Stimulated activated CD8-positive, alpha-beta memory T cell treated with anti-CD3 and anti-CD28 coated beads, Interleukin-2, amount 100 ng/mL, for 1 hour (primary cell): ENCODE measurements around the gene NXPE3.
"Not testable (repeated sequence)": the region's sequence is repeated elsewhere in the genome, so short reads cannot be mapped to it uniquely, and the experiment has no call there.

Experiments used
- DNase-seq, 2 donors: peaks; one replicate each; pipeline ENCODE4 v3.0.0-alpha.2; 2020; ENCODE audit warnings: low read depth in 2 of 2

Gene NXPE3

DNA sequence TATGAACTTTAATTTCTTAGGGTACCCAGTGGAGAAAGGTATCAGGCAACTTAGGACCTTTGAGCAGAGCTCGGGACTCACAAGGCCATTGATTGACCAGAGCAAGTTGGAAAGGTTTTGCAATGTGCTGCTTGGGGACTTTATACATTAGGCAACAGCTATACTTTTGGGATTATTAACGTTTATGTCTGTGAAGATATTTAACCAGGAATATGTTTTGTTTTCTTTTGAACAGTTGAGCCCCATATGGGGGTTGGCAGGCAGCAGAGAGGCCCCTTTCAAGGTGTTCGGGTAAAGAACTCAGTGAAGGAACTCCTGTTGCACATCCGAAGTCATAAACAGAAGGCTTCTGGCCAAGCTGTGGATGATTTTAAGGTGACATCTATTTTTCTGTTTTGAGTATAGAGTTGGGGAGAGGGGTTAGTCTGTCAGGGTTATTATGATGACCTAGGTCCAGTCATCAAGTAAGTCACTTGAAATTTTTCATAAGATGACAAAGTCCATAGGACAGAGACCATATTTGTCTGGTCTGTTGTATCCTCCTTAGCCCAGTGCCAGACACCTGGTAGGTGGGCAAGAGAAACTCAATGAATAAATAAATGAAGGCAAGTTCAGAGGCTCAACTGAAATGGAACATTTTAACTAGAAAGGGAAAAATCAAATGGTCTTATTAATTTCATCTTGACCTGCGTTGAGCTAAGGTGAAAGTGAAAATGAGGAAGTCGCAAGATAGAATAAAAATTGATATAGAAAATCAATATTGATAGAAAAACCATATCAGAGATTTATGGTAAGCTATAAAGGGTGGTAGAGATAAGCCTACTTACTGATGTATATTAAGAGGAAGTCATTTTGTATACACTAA lies 73.1 kb downstream of the NXPE3 start:
- no peak for DNase-seq

- no peak for DNase-seq
Observed at GRCh38 chr3:101852983-101853840, 74.2 kb downstream of the NXPE3 start.

- no peak for DNase-seq
Observed at GRCh38 chr3:101853982-101854381, 75.0 kb downstream of the NXPE3 start.

DNA sequence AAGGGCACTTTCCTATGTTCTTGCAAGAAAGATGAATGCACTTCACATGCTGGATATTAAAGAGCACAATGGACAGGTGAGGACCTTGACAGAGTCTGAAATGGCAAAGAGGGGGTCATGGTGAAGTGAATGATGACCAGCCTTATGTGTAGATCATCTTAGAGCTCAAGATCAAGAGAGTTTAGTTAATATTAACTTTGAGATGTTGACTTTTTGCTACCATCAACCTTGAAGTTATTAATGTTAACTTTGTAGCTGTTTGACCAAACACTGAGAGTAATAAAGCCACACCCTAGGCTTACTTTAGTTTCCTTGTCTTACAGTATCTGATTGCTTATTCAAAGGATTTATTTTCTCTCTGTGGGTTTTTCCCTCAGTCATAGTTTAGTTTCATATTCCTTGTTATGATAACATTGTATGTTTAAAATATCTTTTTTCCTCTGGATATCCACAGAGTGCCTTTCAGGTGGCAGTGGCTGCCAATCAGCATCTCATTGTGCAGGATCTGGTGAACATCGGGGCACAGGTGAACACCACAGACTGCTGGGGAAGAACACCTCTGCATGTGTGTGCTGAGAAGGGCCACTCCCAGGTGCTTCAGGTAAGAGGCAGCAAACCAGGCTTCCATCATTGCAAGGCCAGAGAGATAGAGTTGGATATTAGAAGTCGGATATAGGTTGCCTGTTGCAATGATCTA lies 75.7 kb downstream of the NXPE3 start:
- no peak for DNase-seq

- DNase-seq, result no peak
Observed at GRCh38 chr3:101857301-101857741, 78.3 kb downstream of the NXPE3 start.

- no peak for DNase-seq
Observed at GRCh38 chr3:101858464-101859030, 79.5 kb downstream of the NXPE3 start.

GRCh38 chr3:101859882-101860448 lies 81.0 kb downstream of the NXPE3 start:
- DNase-seq, result no peak

DNA sequence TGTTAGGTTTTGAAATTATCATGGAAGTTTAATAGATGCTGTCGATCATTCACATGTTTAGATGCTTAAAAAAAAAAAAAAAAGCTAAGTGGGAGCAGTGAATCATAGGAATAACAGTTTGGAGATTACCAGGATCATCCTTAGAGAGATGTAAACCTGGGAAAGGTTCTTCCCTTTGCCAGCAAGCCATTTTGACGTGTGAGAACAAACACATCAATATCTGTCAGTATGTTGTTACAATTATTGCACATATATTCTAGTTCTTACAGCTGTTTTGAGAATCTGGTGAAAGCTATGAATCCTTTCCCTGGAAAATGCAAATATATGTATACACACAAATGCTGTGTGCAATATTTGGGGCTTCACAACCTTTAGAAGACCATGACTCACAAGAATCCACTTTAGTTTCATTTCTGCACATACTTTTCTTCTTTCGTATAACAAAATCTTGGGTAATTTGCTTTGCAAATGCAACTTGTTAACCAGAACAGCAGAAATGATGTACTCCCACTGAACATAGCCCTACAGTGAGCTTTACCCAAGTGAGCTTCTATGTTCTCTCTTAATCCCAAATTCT lies 82.3 kb downstream of the NXPE3 start:
- DNase-seq, result no peak

GRCh38 chr3:101861789-101862415 lies 82.9 kb downstream of the NXPE3 start:
- DNase-seq, result no peak

GRCh38 chr3:101862416-101863165 lies 83.6 kb downstream of the NXPE3 start:
- no peak for DNase-seq

- not testable (repeated sequence) for DNase-seq
Observed at GRCh38 chr3:101864926-101865325, 85.9 kb downstream of the NXPE3 start.

DNA sequence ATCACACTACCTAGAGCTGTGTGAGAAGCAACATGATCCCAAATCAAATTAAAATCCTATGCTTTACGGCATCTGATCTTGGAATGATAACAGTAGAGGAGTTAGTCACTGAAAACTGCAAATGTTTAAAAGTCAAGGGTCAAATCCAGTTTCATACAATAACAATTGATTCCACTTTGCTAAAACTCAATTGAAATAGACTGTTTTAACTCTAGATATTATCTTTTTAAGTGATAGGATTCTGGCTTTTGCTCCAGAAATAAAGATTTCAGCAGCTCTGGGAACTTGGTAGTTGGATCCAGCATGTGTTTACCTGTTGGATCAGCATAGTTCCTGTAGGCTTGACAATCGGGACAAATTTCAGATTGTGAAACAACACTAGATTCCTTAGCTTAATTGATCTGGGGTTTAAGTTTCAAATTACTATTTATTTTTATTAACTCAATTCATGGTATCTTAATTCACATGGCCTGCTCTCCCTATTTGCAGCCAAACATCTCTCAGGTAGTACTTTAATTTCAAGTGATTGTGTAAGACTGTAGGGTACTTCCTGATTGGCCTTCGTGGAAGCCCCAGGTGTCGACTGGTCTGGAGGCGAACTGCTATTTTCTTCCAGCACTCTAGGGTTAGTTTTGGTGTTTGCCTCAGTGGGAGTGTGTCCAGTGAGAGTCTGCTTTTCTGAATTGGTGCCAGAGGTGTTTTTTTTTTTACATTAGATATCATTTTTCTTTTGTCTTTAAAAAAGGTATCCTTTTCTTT lies 86.9 kb downstream of the NXPE3 start:
- DNase-seq, result no peak

DNA sequence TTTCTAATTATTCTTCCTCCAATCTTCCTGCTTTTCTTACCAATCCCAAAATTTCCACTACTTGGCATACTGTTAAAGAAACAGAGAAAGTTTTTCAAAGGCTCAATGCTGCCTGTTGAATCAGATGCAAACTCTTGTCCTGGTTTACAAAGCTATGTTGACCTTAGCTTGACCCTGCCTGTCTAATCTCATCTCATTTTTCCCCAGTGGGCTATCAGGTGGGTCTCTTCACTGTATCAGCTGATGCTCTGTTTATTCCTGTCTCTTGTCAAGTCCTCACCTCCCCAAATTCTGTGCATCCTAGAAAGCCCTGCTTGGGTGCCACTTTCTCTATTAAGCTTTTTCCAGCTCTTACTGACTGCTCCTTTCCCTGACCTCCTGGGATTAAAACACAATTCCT lies 88.5 kb downstream of the NXPE3 start:
- DNase-seq, result no peak

DNA sequence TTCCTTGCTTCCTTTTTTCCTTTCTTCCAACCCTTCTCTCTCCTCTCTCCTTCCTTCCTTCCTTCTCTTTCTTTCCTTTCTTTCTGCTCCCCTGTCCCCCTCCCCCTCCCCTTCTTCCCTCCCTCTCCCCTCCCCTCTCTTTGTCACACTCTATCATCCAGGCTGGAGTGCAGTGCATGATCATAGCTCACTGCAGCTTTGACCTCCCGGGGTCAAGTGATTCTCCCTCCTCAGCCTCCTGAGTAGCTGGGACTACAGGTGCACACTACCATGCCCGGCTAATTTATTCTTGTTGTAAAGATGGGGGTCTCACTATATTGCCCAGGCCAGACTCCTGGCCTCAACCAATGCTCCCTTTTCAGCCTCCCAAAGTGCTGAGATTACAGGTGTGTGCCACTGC lies 89.0 kb downstream of the NXPE3 start:
- no peak for DNase-seq

- DNase-seq, result no peak
Observed at GRCh38 chr3:101868534-101869464, 89.8 kb downstream of the NXPE3 start.

- DNase-seq, result no peak
Observed at GRCh38 chr3:101870138-101870537, 91.1 kb downstream of the NXPE3 start.

DNA sequence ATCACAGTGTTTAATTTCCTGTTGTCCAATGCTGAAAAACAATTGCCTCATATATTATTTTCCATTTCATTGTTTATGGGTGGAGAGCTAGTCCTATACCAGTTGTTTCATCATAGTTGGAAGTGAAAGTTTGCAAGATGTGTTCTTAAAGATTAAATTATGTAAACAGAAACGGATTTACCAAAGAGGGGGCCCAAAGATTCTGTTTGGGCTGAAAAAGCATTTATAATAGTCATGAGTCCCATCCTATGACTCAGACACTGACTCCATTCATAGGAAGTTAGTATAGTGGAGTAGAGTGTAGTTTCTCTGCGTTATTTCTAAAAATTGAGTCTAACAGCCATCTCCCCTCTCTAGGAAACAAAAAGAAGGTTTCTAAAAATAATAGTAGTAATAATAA lies 94.6 kb downstream of the NXPE3 start:
- DNase-seq, result no peak

DNA sequence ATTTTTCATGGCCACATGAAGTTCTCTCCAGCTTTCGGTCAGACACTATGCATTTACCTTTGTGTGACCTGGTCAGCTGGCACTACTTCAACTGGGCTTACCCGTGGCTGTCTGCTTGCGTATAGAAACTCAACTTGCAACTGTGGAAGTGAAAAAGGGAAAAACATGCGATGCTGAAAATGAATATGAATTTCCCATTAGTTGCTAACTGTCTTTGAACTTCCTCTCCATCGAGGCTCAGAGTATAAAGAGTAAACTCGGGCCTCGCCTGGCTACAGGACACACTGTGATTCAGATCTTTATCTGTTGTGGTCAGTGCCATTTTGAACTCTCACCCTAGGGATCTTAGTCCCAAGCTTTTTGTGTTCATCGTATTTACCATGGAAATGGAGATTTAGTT lies 97.1 kb downstream of the NXPE3 start:
- DNase-seq, result no peak
